GM19467 (cell line): ENCODE results near the gene GKN2.
"Not testable (repeated sequence)": the region's sequence is repeated elsewhere in the genome, so short reads cannot be mapped to it uniquely, and the experiment has no call there.

ENCODE experiments used
- ATAC-seq: cut with Tn5 transposase; IDR thresholded peaks from one replicate; pipeline ENCODE4 v1.9.1; 2021; ENCODE audit warnings: mild to moderate bottlenecking, moderate library complexity; ENCODE audit not compliant: unreplicated experiment

Gene GKN2

GRCh38 chr2:68961380-68961779 is 8.7 kb upstream of the GKN2 start:
- no peak for ATAC-seq

- ATAC-seq = no peak
Measured at GRCh38 chr2:68959001-68959400, 6.3 kb upstream of the GKN2 start.

- ATAC-seq = not testable (repeated sequence)
Measured at GRCh38 chr2:68955432-68955831, 2.7 kb upstream of the GKN2 start.

- ATAC-seq = no peak
Measured at GRCh38 chr2:68951899-68952298, 794 bp downstream of the GKN2 start.

- ATAC-seq = no peak
Measured at GRCh38 chr2:68948710-68949109, 4.0 kb downstream of the GKN2 start.

- ATAC-seq = no peak
Measured at GRCh38 chr2:68946117-68946516, 6.6 kb downstream of the GKN2 start.

GRCh38 chr2:68943581-68944568 is 8.8 kb downstream of the GKN2 start:
- peak; percentile 48 for ATAC-seq

- ATAC-seq = no peak
Measured at GRCh38 chr2:68942827-68943226, 9.9 kb downstream of the GKN2 start.

GRCh38 chr2:68940369-68940768 is 12.3 kb downstream of the GKN2 start:
- ATAC-seq = no peak

GRCh38 chr2:68939962-68940361 is 12.7 kb downstream of the GKN2 start:
- no peak for ATAC-seq

- ATAC-seq = no peak
Measured at GRCh38 chr2:68938938-68939337, 13.8 kb downstream of the GKN2 start.

GRCh38 chr2:68937346-68938055 is 15.2 kb downstream of the GKN2 start:
- no peak for ATAC-seq

GRCh38 chr2:68936889-68937288 is 15.8 kb downstream of the GKN2 start:
- no peak for ATAC-seq

- ATAC-seq = no peak
Measured at GRCh38 chr2:68936427-68936826, 16.3 kb downstream of the GKN2 start.

- ATAC-seq = no peak
Measured at GRCh38 chr2:68935471-68935870, 17.2 kb downstream of the GKN2 start.

- no peak for ATAC-seq
Measured at GRCh38 chr2:68934021-68934420, 18.7 kb downstream of the GKN2 start.

GRCh38 chr2:68932402-68932801 is 20.3 kb downstream of the GKN2 start:
- ATAC-seq = no peak

- no peak for ATAC-seq
Measured at GRCh38 chr2:68931799-68932198, 20.9 kb downstream of the GKN2 start.

- no peak for ATAC-seq
Measured at GRCh38 chr2:68931149-68931711, 21.5 kb downstream of the GKN2 start.

- ATAC-seq = no peak
Measured at GRCh38 chr2:68926796-68927195, 25.9 kb downstream of the GKN2 start.

- no peak for ATAC-seq
Measured at GRCh38 chr2:68925295-68925896, 27.3 kb downstream of the GKN2 start.
